Measurements from ENCODE around the gene MRPL46.
"Not testable (repeated sequence)": the region's sequence is repeated elsewhere in the genome, so short reads cannot be mapped to it uniquely, and the experiment has no call there.

The MRPL46 gene

GRCh38 chr15:88477904-88478303 lies 10.7 kb upstream of the MRPL46 start:
- no peak for DNase-seq (ENCODE audit: low read depth in 2 of 2)

- DNase-seq (ENCODE audit: low read depth in 2 of 2) = no peak
Measured at GRCh38 chr15:88477126-88477525, 9.9 kb upstream of the MRPL46 start.

- no peak for DNase-seq (ENCODE audit: low read depth in 2 of 2)
Measured at GRCh38 chr15:88476635-88477060, 9.5 kb upstream of the MRPL46 start.

- not testable (repeated sequence) for DNase-seq (ENCODE audit: low read depth in 2 of 2)
Measured at GRCh38 chr15:88473661-88474293, 6.6 kb upstream of the MRPL46 start.

DNA sequence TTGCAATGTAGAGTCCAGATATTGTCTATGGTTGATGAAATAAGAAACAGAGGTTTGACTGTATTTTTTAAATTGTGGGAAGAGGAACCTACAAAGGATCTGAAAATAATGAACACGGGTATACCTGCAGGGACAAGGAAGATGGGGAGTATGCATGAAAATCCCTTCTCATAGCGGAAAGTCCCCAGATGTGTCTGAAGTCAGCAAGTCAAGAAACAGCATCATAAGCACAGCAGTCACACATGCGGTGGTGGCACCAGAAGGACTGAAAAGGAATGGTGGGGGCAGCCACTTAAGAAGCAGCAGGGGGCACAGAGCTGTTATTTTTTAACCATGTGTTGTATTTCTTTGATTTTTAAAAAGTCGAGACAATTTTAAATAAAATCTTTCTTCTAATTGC lies 5.0 kb upstream of the MRPL46 start:
- DNase-seq (ENCODE audit: low read depth in 2 of 2) = no peak

DNA sequence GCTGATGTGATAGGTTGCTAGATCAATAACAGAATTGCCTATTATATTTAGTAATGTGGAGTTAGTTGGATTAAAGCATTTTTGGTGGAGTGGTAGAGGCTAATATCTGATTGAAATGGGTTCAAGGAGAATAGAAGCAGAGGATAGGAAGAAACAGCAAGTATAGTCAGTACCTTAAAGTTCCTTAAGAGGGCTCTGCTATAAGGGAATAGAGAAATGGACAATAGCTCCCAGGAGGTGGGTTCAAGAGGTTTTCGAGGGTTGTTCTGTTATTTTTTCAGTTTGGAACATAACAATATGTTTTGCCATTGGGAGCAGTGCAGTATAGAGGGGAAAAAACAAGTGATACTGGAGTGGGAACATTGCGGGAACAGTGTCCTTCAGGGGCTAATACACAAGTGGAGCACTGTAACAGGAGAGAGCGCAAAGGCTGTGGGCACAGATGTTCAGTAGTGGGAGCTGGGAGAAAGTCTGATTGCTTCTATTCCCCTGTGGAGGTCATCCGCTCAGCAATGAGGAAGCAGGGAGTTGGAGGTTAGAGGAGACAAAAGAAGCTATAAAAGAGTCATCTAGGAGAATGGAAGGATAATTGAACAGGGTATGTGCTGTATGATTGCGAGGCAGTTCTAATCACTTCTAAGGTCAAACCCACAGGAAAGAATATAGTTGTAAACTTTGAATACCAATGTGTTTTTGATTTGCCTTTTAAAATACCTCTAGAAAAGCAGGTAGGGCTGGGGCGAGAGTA lies 3.6 kb upstream of the MRPL46 start:
- DNase-seq (ENCODE audit: low read depth in 2 of 2) = no peak

GRCh38 chr15:88469321-88469720 lies 2.1 kb upstream of the MRPL46 start:
- DNase-seq (ENCODE audit: low read depth in 2 of 2) = no peak

- not testable (repeated sequence) for DNase-seq (ENCODE audit: low read depth in 2 of 2)
Measured at GRCh38 chr15:88468721-88469120, 1.5 kb upstream of the MRPL46 start.

- no peak for DNase-seq (ENCODE audit: low read depth in 2 of 2)
Measured at GRCh38 chr15:88467935-88468528, 844 bp upstream of the MRPL46 start.

DNA sequence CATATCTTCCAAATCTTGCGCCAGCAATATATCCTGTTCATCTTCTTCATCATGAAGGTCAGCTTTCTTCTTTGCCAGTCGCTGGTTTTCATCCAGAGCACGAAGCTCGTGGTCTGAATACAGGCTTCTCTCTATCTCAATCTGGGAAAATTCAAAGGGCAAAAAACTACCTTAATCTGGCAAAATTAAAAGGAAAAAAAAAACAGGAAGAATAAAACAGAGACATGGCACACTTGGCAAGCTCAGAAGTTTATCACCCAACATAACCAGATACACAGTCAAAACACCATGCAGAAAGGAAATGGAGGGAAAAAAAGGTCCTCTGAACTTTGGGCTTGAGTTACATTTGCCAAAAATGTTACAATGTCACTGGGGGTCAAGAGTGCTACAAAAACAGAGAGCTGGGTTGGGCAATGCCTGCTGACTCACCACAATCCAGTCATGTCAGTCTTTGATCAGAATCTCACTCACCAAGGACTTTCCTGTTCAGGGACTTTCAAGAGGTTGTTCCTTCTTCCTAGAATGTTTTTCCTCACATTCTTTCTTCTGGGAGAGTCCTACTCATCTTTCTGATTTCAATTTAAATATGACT lies 1.5 kb downstream of the MRPL46 start:
- no peak for DNase-seq (ENCODE audit: low read depth in 2 of 2)

DNA sequence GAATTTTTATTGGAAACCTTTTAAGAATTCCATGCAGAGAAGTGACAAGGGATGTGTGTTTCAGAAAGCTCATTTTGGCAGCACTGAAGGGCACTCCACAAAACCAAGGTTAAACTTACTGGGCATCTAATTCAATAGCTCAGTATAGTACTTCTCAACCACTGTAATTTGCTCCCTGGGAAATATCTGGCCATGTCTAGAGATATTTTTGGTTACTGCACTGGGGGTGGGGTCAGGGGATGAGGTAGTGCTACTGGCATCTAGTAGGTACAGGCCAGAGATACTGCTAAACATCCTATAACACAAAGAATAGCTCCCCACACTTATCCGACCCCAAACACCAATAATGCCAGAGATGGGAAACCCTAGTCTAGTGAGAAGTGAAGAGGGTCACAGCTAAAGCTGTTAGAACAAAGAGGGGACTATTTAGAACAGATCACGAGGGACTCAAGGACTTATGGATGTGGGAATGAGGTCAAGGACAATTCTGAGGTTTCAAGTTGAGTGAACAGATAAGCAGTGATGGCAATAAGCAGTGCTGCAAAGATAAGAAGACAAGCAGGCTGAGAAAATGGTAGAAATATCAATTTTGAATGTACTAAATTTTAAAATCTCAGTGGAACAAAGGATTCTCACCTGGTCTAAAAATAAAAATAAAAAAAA lies 3.2 kb downstream of the MRPL46 start:
- no peak for DNase-seq (ENCODE audit: low read depth in 2 of 2)

DNA sequence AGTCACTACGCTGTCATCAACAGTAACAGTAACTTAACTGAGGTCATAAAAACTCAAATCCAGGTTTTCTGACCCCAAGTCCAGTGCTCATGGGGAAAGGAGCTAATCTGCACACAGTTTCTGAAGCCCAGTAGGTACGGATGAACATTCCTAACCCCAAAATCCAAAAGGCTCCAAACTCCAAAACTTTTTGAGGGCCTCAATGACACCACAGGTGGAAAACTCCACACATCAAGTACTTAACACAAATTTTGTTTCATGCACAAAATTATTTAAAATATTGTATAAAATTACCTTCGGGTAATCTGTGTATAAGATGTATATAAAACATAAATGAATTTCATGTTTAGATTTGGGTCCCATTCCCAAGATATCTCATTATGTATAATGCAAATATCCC lies 10.5 kb downstream of the MRPL46 start:
- DNase-seq (ENCODE audit: low read depth in 2 of 2) = no peak

DNA sequence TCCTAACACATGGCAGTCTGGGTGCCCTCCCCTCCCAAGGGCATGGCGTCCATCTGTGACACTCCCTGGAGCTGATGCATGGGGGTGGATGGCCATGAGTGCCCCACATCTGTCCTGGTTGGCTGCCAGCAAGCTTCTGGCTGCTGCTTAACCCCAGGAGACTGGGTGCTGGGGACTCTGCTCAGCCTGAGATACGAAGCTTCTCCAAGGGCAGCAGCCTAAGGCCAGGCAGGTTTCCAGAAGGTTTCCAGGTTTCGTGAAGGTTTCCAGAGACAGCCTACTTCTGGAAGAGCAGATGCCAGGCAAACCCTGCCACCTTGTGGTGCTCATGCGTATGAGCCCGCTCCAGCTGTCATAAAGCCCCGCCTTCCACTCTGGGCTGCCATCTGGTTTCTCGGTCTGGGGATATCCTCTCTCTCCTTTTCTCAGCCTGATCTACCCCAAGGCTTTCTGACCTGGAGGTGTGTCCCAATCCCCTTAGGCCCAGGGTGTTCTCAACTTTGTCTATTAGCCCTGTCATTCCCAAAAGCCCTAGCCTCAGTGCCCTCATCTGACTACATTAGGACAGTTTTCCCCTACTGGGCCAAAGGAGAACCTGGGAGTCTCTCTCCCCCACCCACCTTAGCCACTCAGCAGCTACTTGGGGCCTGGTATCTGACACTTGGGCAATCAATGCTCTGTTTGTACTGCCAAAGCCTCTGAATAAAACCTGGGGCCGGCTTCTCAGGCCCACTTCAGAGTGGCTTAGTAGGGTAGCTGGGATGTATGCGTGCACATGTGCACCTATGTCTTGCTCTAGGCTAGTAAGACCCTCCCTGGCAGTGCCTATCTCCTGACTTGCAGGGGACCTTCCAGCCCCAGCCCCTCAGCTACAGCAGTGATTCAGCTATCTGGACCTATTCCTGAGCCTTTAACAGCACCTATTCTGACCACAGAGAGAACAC lies 12.0 kb downstream of the MRPL46 start:
- peak; percentile 37 to 42 for DNase-seq (ENCODE audit: low read depth in 2 of 2)

- DNase-seq (ENCODE audit: low read depth in 2 of 2) = no peak
Measured at GRCh38 chr15:88454236-88454635, 13.0 kb downstream of the MRPL46 start.

GRCh38 chr15:88453651-88454050 lies 13.5 kb downstream of the MRPL46 start:
- DNase-seq (ENCODE audit: low read depth in 2 of 2) = no peak

DNA sequence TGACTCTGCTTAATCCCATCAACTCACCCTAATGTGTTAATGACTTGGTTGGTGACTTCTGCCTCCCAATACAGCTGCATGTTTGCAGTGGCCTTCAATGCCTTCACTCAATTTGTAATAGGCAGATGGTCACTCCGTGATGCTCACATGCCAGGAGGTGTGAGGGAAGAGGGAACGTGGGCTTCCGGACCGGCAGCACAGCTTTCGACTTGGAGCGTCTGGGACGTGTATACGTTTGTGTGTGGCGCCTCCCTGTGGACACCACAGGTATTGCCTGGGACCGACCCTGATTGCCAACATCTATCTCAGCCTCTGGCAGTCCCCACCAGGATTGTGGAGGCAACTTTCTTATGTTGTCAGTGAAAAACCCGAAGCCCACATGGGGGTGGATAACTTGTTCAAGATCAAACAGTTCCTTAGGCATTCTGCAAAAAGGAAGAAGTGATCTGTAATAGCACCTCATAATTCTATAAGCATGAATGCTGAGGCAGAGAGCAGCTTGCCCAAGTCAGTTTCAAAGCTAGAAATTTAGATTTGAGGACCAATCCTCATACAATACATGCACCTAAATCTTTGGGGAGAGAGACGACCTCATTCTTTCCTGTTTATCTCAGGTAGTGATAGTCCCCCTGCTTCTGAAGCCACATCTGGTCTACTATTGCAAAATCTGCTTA lies 16.9 kb downstream of the MRPL46 start:
- peak; percentile 36 to 48 for DNase-seq (ENCODE audit: low read depth in 2 of 2)

DNA sequence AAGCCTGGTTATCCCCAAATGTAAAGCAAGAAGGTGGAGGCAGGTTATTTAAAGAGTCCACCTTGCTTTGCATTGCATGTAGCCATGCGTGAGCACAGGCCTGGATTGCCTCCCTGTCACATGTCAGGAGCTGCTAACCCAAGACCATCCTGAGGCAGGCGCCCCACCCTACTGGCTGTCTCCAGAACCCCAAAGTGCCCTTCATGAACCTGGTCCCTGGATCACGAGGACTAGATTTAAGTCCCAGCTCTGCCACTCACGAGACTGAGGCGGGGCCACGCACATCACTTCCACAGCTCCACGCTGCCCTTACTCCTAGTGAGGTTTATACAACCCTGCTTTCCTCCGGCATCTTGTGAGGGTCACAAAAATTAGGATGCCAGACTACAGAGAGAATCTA lies 17.6 kb downstream of the MRPL46 start:
- DNase-seq (ENCODE audit: low read depth in 2 of 2) = no peak

- DNase-seq (ENCODE audit: low read depth in 2 of 2) = no peak
Measured at GRCh38 chr15:88448991-88449461, 18.2 kb downstream of the MRPL46 start.

DNA sequence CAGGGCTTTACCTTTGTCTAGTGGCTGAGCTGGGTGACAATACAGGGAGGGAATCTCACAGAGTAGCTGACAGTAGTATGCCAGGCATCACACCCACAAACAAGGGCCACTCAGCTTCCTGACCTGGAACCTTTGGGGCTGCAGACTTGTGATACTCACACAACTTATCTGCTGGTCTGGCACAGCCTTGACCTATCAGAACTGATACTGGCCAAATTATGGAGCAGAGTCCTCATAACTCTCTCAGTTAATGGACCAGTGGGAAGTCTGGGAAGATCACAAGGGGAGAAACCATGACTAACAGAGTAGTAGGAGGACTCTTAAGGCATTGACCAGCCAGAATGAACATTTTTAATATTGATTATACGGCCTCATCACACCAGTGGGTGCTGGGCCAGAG lies 19.4 kb downstream of the MRPL46 start:
- no peak for DNase-seq (ENCODE audit: low read depth in 2 of 2)

- no peak for DNase-seq (ENCODE audit: low read depth in 2 of 2)
Measured at GRCh38 chr15:88447206-88447605, 20.0 kb downstream of the MRPL46 start.

Data from fibroblast of skin of left quadriceps (primary cell).